Stomach (tissue), 4 donors: Measurements from ENCODE around the gene CCR5AS.

Source experiments
- CTCF ChIP-seq, 7 experiments: fragments of 450-650 bp in 4 of 7; fragments of 200-600 bp in 3 of 7; sonication (generic) in 3 of 7; IDR thresholded peaks; one replicate each; pipeline ENCODE4 v1.5.1; 2016 to 2019; ENCODE audit warnings: antibody characterized with exemption in 7 of 7, control low read depth in 2 of 7, mild to moderate bottlenecking in 1 of 7
- POLR2A ChIP-seq, 4 donors: fragments of 450-650 bp; IDR thresholded peaks; one replicate each; pipeline ENCODE4 v1.6.1; 2016; ENCODE audit warnings: antibody characterized with exemption in 4 of 4, control low read depth in 2 of 4, mild to moderate bottlenecking in 1 of 4, moderate library complexity in 1 of 4

- TF ChIP-seq CTCF (IDR thresholded peaks at IDR 0.05) (no peak), POLR2A (IDR thresholded peaks at IDR 0.05) (no peak)
Observed at GRCh38 chr3:46410669-46411068, 3.8 kb upstream of the CCR5AS start.
